K562 (cell line): ENCODE measurements around the gene ERMP1. TPM values are rescaled to one million over a fixed set of nuclear protein-coding genes. Genes with fewer than 3 reads are reported as not detected.

ENCODE experiments used
- ATAC-seq: fragments of 200-7000 bp; cut with Tn5 transposase; 3 replicates; pipeline ENCODE4 v1.9.1; 2020; ENCODE audit warnings: moderate library complexity
- BruUV-seq: library from RNA; stranded (reverse); fragments of 400-500 nt; replicated peaks from 2 replicates; lab custom pipeline; 2021; lab: Mats Ljungman, UMichigan
- CTCF ChIA-PET: fragments of 300-600 bp; formaldehyde crosslinking; extraction: SDS; loops from one replicate; lab custom pipeline; 2021; ENCODE audit warnings: low intra/inter-chr PET ratio; lab: Yijun Ruan, JAX
- POLR2A ChIA-PET: fragments of 300-600, 350-650 bp; sonication (Branson Sonifier 250); formaldehyde crosslinking; extraction: SDS; loops from one replicate; lab custom pipeline; 2021; ENCODE audit warnings: antibody characterized with exemption, inconsistent platforms; lab: Yijun Ruan, JAX
- DNase-seq, 4 experiments: peaks; one replicate each; pipeline versions ENCODE4 v3.0.0 to v3.0.0-alpha.2; 2011 to 2018; ENCODE audit warnings: low spot score in 3 of 4, mixed read lengths in 3 of 4; ENCODE audit errors: extremely low read depth in 1 of 4
- FAIRE-seq: peaks from 2 replicates; lab custom pipeline; 2011; peaks lifted over from hg19 to GRCh38; lab: Jason Lieb, UNC
- H2AFZ ChIP-seq: 2 replicates; pipeline ENCODE4 v1.6.0; 2011; ENCODE audit warnings: low read depth, low read length, control low read depth, inconsistent platforms
- H3K27ac ChIP-seq: fragments of 200-600 bp; 3 replicates; pipeline ENCODE4 v1.8.0; 2011; ENCODE audit warnings: low read depth, mild to moderate bottlenecking, control low read depth, inconsistent platforms, low read length, moderate library complexity, mixed read lengths; ENCODE audit errors: extremely low read depth
- H3K27me3 ChIP-seq, 2 experiments: fragments of 300-600 bp in 1 of 2; 2 replicates in 1 of 2; 3 replicates in 1 of 2; pipeline versions ENCODE4 v1.6.0 to v1.8.0; 2011; ENCODE audit warnings: inconsistent platforms in 2 of 2, low read length in 2 of 2, mild to moderate bottlenecking in 1 of 2, mixed read lengths in 1 of 2, moderate library complexity in 1 of 2; ENCODE audit not compliant: control insufficient read depth in 2 of 2, insufficient read depth in 2 of 2
- H3K36me3 ChIP-seq: fragments of 300-600 bp; 3 replicates; pipeline ENCODE4 v1.8.0; 2011; ENCODE audit warnings: mild to moderate bottlenecking, low read length, inconsistent platforms; ENCODE audit not compliant: control insufficient read depth, insufficient read depth
- H3K4me1 ChIP-seq, 2 experiments: fragments of 200-600 bp in 1 of 2; replicated peaks in 1 of 2; 2 replicates in 1 of 2; 3 replicates in 1 of 2; pipeline versions ENCODE4 v1.5.1 to v1.8.0; 2011; ENCODE audit warnings: inconsistent platforms in 2 of 2, low read length in 2 of 2, mild to moderate bottlenecking in 1 of 2, mixed read lengths in 1 of 2, moderate library complexity in 1 of 2; ENCODE audit not compliant: control insufficient read depth in 2 of 2, insufficient read depth in 2 of 2
- H3K4me2 ChIP-seq: 2 replicates; pipeline ENCODE4 v1.6.1; 2011; ENCODE audit warnings: low read length, control low read depth, inconsistent platforms, mixed read lengths; ENCODE audit not compliant: insufficient read depth
- H3K4me3 ChIP-seq: fragments of 200-600 bp; sonication (generic), shearing (Covaris generic); 2 replicates; pipeline ENCODE4 v1.5.1; 2016; ENCODE audit warnings: control low read depth, inconsistent platforms
- H3K79me2 ChIP-seq: fragments of 200-600 bp; 3 replicates; pipeline ENCODE4 v1.8.0; 2011; ENCODE audit warnings: low read length, inconsistent platforms; ENCODE audit not compliant: control insufficient read depth, insufficient read depth
- H3K9ac ChIP-seq, 2 experiments: 2 replicates each; pipeline versions ENCODE4 v1.6.0 to v1.6.1; 2011; ENCODE audit warnings: low read depth in 2 of 2, low read length in 2 of 2, control low read depth in 1 of 2, inconsistent platforms in 1 of 2, mild to moderate bottlenecking in 1 of 2, mixed read lengths in 1 of 2; ENCODE audit not compliant: insufficient read depth in 1 of 2
- H3K9me1 ChIP-seq: one replicate; pipeline ENCODE4 v1.6.0; 2011; ENCODE audit warnings: inconsistent platforms, mild to moderate bottlenecking, low read length, moderate library complexity; ENCODE audit not compliant: control insufficient read depth, insufficient read depth
- H3K9me3 ChIP-seq: replicated peaks from 2 replicates; pipeline ENCODE4 v1.5.1; 2011; ENCODE audit warnings: low read depth, low read length, inconsistent platforms; ENCODE audit not compliant: control insufficient read depth, insufficient read depth
- H4K20me1 ChIP-seq: replicated peaks from 2 replicates; pipeline ENCODE4 v1.6.1; 2011; ENCODE audit warnings: low read length, inconsistent platforms, mixed read lengths; ENCODE audit not compliant: control insufficient read depth, insufficient read depth
- ATF1 ChIP-seq, 2 experiments: fragments of 450-650 bp in 1 of 2; IDR thresholded peaks; 2 replicates each; pipeline ENCODE4 v1.6.1; 2016; ENCODE audit warnings: missing compliant biosample characterization in 1 of 2, missing genetic modification characterization in 1 of 2
- BMI1 ChIP-seq: fragments of 150-350 bp; IDR thresholded peaks from 2 replicates; pipeline ENCODE4 v1.6.1; 2014; ENCODE audit warnings: low read length
- CC2D1A ChIP-seq: fragments of 450-650 bp; IDR thresholded peaks from 2 replicates; pipeline ENCODE4 v1.6.1; 2017; ENCODE audit warnings: mild to moderate bottlenecking
- GATAD2A ChIP-seq: fragments of 450-650 bp; IDR thresholded peaks from 2 replicates; pipeline ENCODE4 v1.6.1; 2017
- HCFC1 ChIP-seq: IDR thresholded peaks from 2 replicates; pipeline ENCODE4 v1.6.1; 2012; ENCODE audit warnings: low read depth, low read length, improper control_type of control experiment
- HIVEP1 ChIP-seq: fragments of 250-450 bp; sonication (Bioruptor Pico); IDR thresholded peaks from 2 replicates; pipeline ENCODE4 v1.4.0; 2020; ENCODE audit warnings: mild to moderate bottlenecking
- NCOA6 ChIP-seq: fragments of 450-650 bp; IDR thresholded peaks from 2 replicates; pipeline ENCODE4 v1.6.1; 2017; ENCODE audit warnings: mild to moderate bottlenecking
- POLR2H ChIP-seq: IDR thresholded peaks from 2 replicates; pipeline ENCODE4 v1.6.1; 2016; ENCODE audit warnings: missing genetic modification characterization, low read depth, mild to moderate bottlenecking, control low read depth, missing compliant biosample characterization, moderate library complexity
- RBM25 ChIP-seq: fragments of 200-400 bp; formaldehyde crosslinking; IDR thresholded peaks from 2 replicates; pipeline ENCODE4 v1.6.1; 2018; ENCODE audit warnings: low read length, low read depth, moderate library complexity; ENCODE audit not compliant: severe bottlenecking
- RHOXF2B ChIP-seq: fragments of 250-450 bp; sonication (Bioruptor Pico); conservative IDR thresholded peaks from 2 replicates; pipeline ENCODE4 v1.5.1; 2021
- SIN3B ChIP-seq: fragments of 450-650 bp; IDR thresholded peaks from 2 replicates; pipeline ENCODE4 v1.6.1; 2017; ENCODE audit warnings: low read depth, mild to moderate bottlenecking, moderate library complexity
- SIX5 ChIP-seq, 2 experiments: IDR thresholded peaks; 2 replicates each; pipeline ENCODE4 v1.6.1; 2011; ENCODE audit warnings: low read length in 2 of 2, borderline replicate concordance in 1 of 2, low read depth in 1 of 2, mild to moderate bottlenecking in 1 of 2, moderate library complexity in 1 of 2; ENCODE audit not compliant: insufficient read depth in 1 of 2
- U2AF2 ChIP-seq: fragments of 200-400 bp; formaldehyde crosslinking; optimal IDR thresholded peaks from 2 replicates; pipeline ENCODE3; 2017; ENCODE audit warnings: low read depth, mild to moderate bottlenecking, low read length
- ZNF695 ChIP-seq: fragments of 450-650 bp; formaldehyde crosslinking; IDR thresholded peaks from 2 replicates; pipeline ENCODE4 v1.4.0; 2020; ENCODE audit warnings: mild to moderate bottlenecking, moderate library complexity
- ZNF699 ChIP-seq: fragments of 250-450 bp; sonication (Bioruptor Pico); IDR thresholded peaks from 2 replicates; pipeline ENCODE4 v1.8.0; 2021; ENCODE audit warnings: mild to moderate bottlenecking, moderate library complexity; ENCODE audit not compliant: insufficient replicate concordance
- ZNF75A ChIP-seq: fragments of 450-650 bp; formaldehyde crosslinking; IDR thresholded peaks from 2 replicates; pipeline ENCODE4 v1.4.0; 2020; ENCODE audit warnings: mild to moderate bottlenecking
- WGBS: fragments of 100-300 bp; shearing (Covaris generic); methylation state at CpG from one replicate; pipeline ENCODE4 v1.1.6; 2016; ENCODE audit warnings: low coverage, mixed read lengths; ENCODE audit not compliant: insufficient coverage; ENCODE audit errors: missing lambda C conversion rate; 5-methylcytosine and 5-hydroxymethylcytosine counted together
- in situ Hi-C: fragments of 300-500 bp; cut with MboI; formaldehyde crosslinking; loops from 4 replicates; pipeline ENCODE4 v1.15.0; 2018; ENCODE audit warnings: inconsistent platforms, mixed read lengths
- intact Hi-C: fragments of 100-400 bp; cut with micrococcal nuclease; formaldehyde crosslinking; loops from 2 replicates; pipeline ENCODE4 v1.14.2; 2022
- polyA plus RNA-seq, 8 experiments: library from polyadenylated mRNA; depleted of rRNA in 4 of 8; stranded (reverse) in 5 of 8; unstranded in 3 of 8; fragments of >200 nt; fragmentation: Nextera tagmentation in 2 of 8; fragmentation: Illumina TruSeq in 1 of 8; extraction: Ambion mirVana in 2 of 8; extraction: Trizol in 1 of 8; gene quantifications; 2 replicates each; pipeline versions ENCODE4 v1.2.1 to v1.2.3, GENCODE V29; 2011 to 2014; ENCODE audit warnings: inconsistent platforms in 1 of 8, missing spikeins in 1 of 8
- total RNA-seq, 7 experiments: library from RNA; depleted of rRNA in 6 of 7; stranded (reverse); fragments of >200 nt in 6 of 7; fragmentation: Illumina TruSeq in 2 of 7; extraction: Trizol in 2 of 7; gene quantifications; 2 replicates each; pipeline versions ENCODE4 v1.2.1 to v1.2.3, GENCODE V29; 2011 to 2021; ENCODE audit warnings: low replicate concordance in 1 of 7
- TF ChIP-seq, protein P1 (sequence below): fragments of 450-650 bp; IDR thresholded peaks from 2 replicates; pipeline ENCODE4 v1.6.1; 2016
- TF ChIP-seq, protein P2 (sequence below): IDR thresholded peaks from 2 replicates; pipeline ENCODE4 v1.6.1; 2016; ENCODE audit warnings: missing genetic modification characterization, missing compliant biosample characterization
- TF ChIP-seq, protein P3 (sequence below): fragments of 150-350 bp; conservative IDR thresholded peaks from 2 replicates; pipeline ENCODE4 v1.6.1; 2014; ENCODE audit warnings: low read length

The ERMP1 gene
- total and polyA plus RNA-seq, 9 of the 15 experiments (the other 6 are each of a cell fraction or from before 2014, with no cell fraction given) = 2.5 to 26.3 (median 12.6) TPM

DNA sequence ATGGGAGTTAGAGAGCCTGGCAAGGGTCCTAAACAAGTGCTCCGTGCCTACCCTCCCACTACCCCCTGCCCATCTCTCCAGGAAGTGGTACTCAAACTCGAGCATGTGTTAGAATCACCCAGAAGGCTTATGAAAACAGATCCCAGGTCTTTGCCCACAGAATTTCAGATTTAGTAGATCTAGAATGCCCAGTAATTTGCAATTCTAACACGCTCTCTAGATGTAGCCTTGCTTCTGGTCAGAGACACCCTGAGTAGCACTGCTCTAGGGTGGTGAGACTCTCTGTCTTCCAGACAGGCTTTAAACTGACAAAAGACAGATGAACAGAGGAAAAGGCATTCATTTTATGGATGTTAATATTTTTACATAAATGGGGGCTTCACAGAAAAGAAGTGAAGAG lies 20.7 kb upstream of the ERMP1 start (continued):
- TF ChIP-seq, protein P1, sequence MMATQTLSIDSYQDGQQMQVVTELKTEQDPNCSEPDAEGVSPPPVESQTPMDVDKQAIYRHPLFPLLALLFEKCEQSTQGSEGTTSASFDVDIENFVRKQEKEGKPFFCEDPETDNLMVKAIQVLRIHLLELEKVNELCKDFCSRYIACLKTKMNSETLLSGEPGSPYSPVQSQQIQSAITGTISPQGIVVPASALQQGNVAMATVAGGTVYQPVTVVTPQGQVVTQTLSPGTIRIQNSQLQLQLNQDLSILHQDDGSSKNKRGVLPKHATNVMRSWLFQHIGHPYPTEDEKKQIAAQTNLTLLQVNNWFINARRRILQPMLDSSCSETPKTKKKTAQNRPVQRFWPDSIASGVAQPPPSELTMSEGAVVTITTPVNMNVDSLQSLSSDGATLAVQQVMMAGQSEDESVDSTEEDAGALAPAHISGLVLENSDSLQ = no peak
- TF ChIP-seq POLR2H (tag) = no peak
- TF ChIP-seq RBM25 = no peak
- TF ChIP-seq RHOXF2B (CRISPR knock-in tag) = no peak

DNA sequence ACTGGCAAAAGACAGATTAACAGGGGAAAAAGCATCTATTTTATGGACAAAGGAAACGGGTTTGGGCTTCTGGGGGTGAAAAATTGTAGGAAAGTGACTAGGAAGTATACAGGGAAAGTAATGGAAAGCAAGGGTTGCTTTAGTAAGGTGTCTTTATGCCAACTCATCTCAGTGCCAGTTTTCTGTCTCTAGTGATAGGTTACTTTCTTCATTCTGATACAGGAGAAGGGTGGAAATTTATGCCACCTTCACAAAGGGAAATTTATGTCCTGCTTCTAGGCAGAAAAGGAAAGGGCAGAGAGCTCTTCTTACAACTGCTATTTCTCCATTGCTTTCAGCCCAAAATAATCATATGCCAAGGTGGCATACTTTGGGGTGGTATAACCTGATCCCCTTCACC lies 20.1 kb upstream of the ERMP1 start:
- ATAC-seq = no peak
- H3K4me3 ChIP-seq = no peak overlapping the region
- 22% methylated on average over 1 of the region's 1 CpG for WGBS
- no peak overlapping the region for H3K9ac ChIP-seq
- no peaks in the 10 kb centered on the region; the same call in 1 of the 2 replicates for H4K20me1 ChIP-seq
- in situ Hi-C loops = no loop called here
- no peaks in the 10 kb centered on the region for H3K79me2 ChIP-seq
- no peaks in the 10 kb centered on the region for H3K9me3 ChIP-seq
- POLR2A ChIA-PET = no interaction called here
- peaks cover 3 to 24% of the 10 kb centered on the region in 2 experiments; a peak in 4 of 5 replicates for H3K4me1 ChIP-seq
- intact Hi-C loops = no loop called here
- CTCF ChIA-PET = no interaction called here
- H3K9me1 ChIP-seq = no peaks in the 10 kb centered on the region
- BruUV-seq = no TSS peak
- no peak for FAIRE-seq
- H2AFZ ChIP-seq = no peak overlapping the region
- no peak for DNase-seq
- no peaks in the 10 kb centered on the region for H3K36me3 ChIP-seq
- no peaks in the 10 kb centered on the region for H3K27me3 ChIP-seq
- no peak overlapping the region for H3K4me2 ChIP-seq
- H3K27ac ChIP-seq = no peak overlapping the region
- TF ChIP-seq NCOA6 = no peak
- no peak for TF ChIP-seq ZNF699 (CRISPR knock-in tag)
- no peak for TF ChIP-seq GATAD2A
- no peak for TF ChIP-seq U2AF2
- no peak for TF ChIP-seq ATF1 (CRISPR knock-in tag; IDR thresholded peaks at IDR 0.05)
- no peak for TF ChIP-seq ATF1 (tag; IDR thresholded peaks at IDR 0.05)
- TF ChIP-seq, protein P2, sequence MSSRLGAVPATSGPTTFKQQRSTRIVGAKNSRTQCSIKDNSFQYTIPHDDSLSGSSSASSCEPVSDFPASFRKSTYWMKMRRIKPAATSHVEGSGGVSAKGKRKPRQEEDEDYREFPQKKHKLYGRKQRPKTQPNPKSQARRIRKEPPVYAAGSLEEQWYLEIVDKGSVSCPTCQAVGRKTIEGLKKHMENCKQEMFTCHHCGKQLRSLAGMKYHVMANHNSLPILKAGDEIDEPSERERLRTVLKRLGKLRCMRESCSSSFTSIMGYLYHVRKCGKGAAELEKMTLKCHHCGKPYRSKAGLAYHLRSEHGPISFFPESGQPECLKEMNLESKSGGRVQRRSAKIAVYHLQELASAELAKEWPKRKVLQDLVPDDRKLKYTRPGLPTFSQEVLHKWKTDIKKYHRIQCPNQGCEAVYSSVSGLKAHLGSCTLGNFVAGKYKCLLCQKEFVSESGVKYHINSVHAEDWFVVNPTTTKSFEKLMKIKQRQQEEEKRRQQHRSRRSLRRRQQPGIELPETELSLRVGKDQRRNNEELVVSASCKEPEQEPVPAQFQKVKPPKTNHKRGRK (tag) = no peak
- TF ChIP-seq SIX5 (IDR thresholded peaks at IDR 0.05; ENCODE audit: borderline replicate concordance in 1 of 2, insufficient read depth in 1 of 2, low read depth in 1 of 2, low read length in 2 of 2) = no peak
- no peak for TF ChIP-seq CC2D1A
- no peak for TF ChIP-seq ZNF75A
- no peak for TF ChIP-seq HIVEP1
- no peak for TF ChIP-seq BMI1
- TF ChIP-seq, protein P3, sequence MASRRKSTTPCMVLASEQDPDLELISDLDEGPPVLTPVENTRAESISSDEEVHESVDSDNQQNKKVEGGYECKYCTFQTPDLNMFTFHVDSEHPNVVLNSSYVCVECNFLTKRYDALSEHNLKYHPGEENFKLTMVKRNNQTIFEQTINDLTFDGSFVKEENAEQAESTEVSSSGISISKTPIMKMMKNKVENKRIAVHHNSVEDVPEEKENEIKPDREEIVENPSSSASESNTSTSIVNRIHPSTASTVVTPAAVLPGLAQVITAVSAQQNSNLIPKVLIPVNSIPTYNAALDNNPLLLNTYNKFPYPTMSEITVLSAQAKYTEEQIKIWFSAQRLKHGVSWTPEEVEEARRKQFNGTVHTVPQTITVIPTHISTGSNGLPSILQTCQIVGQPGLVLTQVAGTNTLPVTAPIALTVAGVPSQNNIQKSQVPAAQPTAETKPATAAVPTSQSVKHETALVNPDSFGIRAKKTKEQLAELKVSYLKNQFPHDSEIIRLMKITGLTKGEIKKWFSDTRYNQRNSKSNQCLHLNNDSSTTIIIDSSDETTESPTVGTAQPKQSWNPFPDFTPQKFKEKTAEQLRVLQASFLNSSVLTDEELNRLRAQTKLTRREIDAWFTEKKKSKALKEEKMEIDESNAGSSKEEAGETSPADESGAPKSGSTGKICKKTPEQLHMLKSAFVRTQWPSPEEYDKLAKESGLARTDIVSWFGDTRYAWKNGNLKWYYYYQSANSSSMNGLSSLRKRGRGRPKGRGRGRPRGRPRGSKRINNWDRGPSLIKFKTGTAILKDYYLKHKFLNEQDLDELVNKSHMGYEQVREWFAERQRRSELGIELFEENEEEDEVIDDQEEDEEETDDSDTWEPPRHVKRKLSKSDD = no peak
- no peak for TF ChIP-seq SIN3B
- no peak for TF ChIP-seq HCFC1
- TF ChIP-seq ZNF695 (CRISPR knock-in tag) = no peak
